H1 (cell line): ENCODE data around the gene TMEM151A.

Experiments used
- ATF2 ChIP-seq: IDR thresholded peaks from 2 replicates; pipeline ENCODE4 v1.6.1; 2012; ENCODE audit warnings: low read length, inconsistent platforms
- ATF3 ChIP-seq: IDR thresholded peaks from 2 replicates; pipeline ENCODE4 v1.6.1; 2011; ENCODE audit warnings: low read depth, mild to moderate bottlenecking, low read length; ENCODE audit not compliant: insufficient read depth
- CEBPB ChIP-seq: IDR thresholded peaks from 2 replicates; pipeline ENCODE4 v1.6.1; 2012; ENCODE audit warnings: low read depth, low read length
- CTCF ChIP-seq, 3 experiments: IDR thresholded peaks; 1 replicate in 2 of 3; 2 replicates in 1 of 3; pipeline versions ENCODE4 v1.5.1 to v1.6.1; 2011; ENCODE audit warnings: low read length in 3 of 3, mild to moderate bottlenecking in 3 of 3, inconsistent platforms in 2 of 3, low read depth in 1 of 3, moderate library complexity in 1 of 3; ENCODE audit not compliant: insufficient read depth in 1 of 3; ENCODE audit errors: control extremely low read depth in 1 of 3
- EZH2 ChIP-seq: fragments of 200-600 bp; sonication (generic); IDR thresholded peaks from 2 replicates; pipeline ENCODE4 v1.7.1; 2012; ENCODE audit warnings: low read depth, mild to moderate bottlenecking, moderate library complexity, low read length, inconsistent platforms; ENCODE audit not compliant: severe bottlenecking
- HDAC2 ChIP-seq, 2 experiments: fragments of 300-600 bp in 1 of 2; sonication (generic) in 1 of 2; IDR thresholded peaks; 2 replicates each; pipeline ENCODE4 v1.6.1; 2011 to 2012; ENCODE audit warnings: low read depth in 2 of 2, low read length in 2 of 2, mild to moderate bottlenecking in 2 of 2, moderate library complexity in 2 of 2, borderline replicate concordance in 1 of 2, inconsistent platforms in 1 of 2
- KDM5A ChIP-seq: fragments of 200-600 bp; IDR thresholded peaks from 2 replicates; pipeline ENCODE4 v1.7.1; 2012; ENCODE audit warnings: mild to moderate bottlenecking, low read length, inconsistent platforms, mixed read lengths
- MAX ChIP-seq: IDR thresholded peaks from 2 replicates; pipeline ENCODE4 v1.6.1; 2012; ENCODE audit warnings: inconsistent platforms
- POLR2A ChIP-seq, 2 experiments: IDR thresholded peaks; 1 replicate in 1 of 2; 2 replicates in 1 of 2; pipeline ENCODE4 v1.6.1; 2011; ENCODE audit warnings: low read depth in 2 of 2, low read length in 2 of 2, mild to moderate bottlenecking in 2 of 2; ENCODE audit errors: control extremely low read depth in 1 of 2
- RFX5 ChIP-seq: IDR thresholded peaks from 2 replicates; pipeline ENCODE4 v1.6.1; 2011; ENCODE audit warnings: low read depth, low read length, improper control_type of control experiment, borderline replicate concordance
- RXRA ChIP-seq: IDR thresholded peaks from 2 replicates; pipeline ENCODE4 v1.6.1; 2011; ENCODE audit warnings: low read depth, mild to moderate bottlenecking, low read length, moderate library complexity; ENCODE audit not compliant: insufficient read depth
- SP1 ChIP-seq: IDR thresholded peaks from 2 replicates; pipeline ENCODE4 v1.6.1; 2011; ENCODE audit warnings: low read depth, low read length
- USF2 ChIP-seq: IDR thresholded peaks from 2 replicates; pipeline ENCODE4 v1.6.1; 2011; ENCODE audit warnings: low read length, improper control_type of control experiment

- TF ChIP-seq CTCF (IDR thresholded peaks at IDR 0.05; ENCODE audit: control extremely low read depth in 1 of 3, insufficient read depth in 1 of 3, low read depth in 1 of 3, low read length in 3 of 3) (no peak), RFX5 (no peak), KDM5A (no peak), EZH2 (no peak), ATF3 (no peak), HDAC2 (IDR thresholded peaks at IDR 0.05; ENCODE audit: borderline replicate concordance in 1 of 2, low read depth in 2 of 2, low read length in 2 of 2) (no peak), CEBPB (no peak), USF2 (no peak), MAX (no peak), POLR2A (IDR thresholded peaks at IDR 0.05; ENCODE audit: control extremely low read depth in 1 of 2, low read depth in 2 of 2, low read length in 2 of 2) (no peak), SP1 (no peak), ATF2 (no peak), RXRA (no peak)
Observed at GRCh38 chr11:66286699-66287098, 5.0 kb upstream of the TMEM151A start.
